Right hindlimb (tissue), 1 donor: Measurements from ENCODE around the gene SPRED2.

Experiments used
- DNase-seq: peaks from one replicate; pipeline ENCODE4 v3.0.0-alpha.2; 2018

Gene SPRED2

DNA sequence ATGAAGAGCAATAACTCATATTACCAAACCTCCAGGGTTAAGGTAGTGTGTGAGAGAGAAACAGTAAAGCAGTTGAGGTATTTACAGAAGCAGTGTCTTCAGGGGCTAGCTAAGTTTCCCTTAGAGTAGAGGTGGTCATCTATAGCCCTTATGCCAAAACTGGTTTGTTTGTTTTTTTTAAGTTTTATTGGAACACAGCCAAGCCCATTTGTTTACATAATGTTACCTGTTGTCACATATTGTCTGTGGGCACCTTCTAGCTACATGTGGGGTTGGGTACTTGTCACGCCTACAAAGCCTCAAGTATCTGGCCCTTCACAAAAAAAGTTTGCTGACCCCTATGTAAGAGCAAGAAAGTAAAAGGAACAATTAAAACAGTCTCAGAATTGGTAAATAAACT is 165.4 kb downstream of the SPRED2 start:
- no peak for DNase-seq

DNA sequence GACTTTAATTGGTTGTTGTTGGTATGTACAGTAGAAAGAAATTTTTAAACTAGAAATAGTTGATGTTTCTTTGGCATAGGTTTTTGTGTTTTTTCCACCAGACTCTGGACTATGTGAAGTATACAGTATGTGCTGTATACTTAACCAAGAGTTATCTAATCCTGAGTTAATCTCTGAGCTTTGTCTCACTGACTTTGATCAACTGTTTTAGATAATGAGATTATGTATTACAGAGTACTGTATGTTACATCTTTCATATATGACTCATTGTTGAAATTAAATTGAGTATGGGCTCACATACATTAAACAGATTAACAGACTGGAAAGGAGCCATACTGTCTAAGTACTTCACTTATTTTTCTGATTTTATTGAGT is 166.7 kb downstream of the SPRED2 start:
- no peak for DNase-seq

DNA sequence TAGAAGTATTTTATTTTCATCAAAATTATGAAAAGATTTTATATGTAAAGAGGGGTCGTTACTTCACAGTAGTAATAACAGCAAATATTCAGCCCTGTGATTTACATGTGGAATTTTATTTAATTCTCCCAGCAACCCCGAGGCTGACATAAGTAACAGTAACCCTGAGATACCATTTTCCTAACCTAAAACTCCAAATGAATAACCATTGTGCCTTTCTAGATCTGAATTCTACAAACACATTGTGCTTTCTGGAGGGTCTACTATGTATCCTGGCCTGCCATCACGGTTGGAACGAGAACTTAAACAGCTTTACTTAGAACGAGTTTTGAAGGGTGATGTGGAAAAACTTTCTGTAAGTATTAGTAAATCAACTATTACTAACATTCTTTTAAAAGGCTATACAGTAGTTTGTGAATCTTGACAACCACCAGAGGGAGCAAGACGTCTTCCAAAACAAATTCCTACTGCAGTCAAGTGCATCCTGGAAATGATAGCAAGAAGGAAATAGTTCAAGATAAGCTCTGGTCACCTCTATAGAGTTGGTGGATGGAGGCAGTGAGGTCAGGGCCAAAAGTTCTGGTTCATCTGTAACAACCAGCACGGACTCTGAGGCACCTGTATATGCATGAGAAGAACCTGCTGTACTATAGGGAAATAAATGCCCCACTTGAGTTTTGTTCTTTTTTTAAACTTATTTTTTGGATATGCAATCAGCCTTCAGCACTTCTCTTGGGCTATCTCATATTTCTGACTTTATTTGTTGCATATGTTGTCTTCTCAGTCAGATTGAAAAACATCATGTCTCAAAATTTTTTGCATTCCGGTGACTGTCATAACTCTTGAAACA is 167.4 kb downstream of the SPRED2 start:
- DNase-seq, result peak; percentile 45

DNA sequence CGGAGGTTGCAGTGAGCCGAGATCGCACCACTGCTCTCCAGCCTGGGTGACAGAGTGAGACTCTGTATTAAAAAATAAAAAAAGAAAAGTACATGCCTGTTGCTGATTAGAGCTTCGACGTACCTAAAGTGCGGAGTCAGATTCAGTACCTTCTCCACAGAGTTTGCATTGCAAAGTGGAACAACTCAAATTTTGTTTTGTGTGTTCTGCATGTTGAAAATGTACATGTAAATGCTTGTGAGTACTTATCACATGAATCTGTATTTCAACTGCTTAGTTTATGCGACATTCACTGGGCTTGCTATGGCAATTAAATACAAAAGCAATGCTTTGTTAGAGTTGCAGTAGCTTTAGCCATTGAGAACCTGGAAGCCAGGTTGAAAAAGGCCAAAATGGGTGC is 168.4 kb downstream of the SPRED2 start:
- DNase-seq, result no peak

DNA sequence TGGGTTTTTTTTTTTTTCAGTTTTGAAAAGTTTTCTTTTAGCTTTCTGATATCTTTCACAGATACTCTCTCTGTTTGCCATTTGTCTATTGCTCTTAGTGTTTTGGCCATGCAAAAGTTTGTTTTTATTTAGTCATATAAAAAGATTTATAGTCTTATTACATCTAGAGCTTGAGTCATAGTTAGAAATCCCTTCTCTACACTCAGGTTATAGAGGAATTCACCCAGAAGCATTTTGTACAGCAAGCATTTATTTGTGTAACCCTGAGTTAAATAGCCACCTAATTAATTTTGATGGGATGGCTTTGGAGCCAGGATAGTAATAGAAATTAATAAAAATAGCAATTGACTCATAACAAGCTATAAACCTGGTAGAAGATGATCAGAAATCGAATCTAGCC is 169.1 kb downstream of the SPRED2 start:
- no peak for DNase-seq

DNA sequence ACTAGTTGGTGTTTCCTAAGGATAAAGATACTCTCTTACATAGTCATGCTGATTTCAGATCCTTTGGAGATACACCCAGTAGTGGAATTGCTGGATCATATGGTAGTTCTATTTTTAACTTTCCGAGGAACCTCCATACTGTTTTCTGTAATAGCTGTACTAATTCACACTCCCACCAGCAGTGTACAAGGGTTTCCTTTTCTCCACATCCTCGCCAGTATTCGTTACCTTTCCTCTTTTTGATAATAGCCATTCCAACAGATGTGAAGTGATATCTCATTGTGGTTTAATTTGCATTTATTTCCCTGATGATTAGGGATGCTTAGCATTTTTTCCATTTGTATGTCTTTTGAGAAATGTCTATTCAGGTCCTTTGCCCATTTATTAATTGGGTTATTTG is 170.7 kb downstream of the SPRED2 start:
- DNase-seq, result no peak
